NCI-H2171 (cell line): ENCODE measurements around the gene MYO5B.

Source experiments
- DNase-seq: peaks from one replicate; lab custom pipeline; 2025; lab: John Stamatoyannopoulos, UW

MYO5B gene

DNA sequence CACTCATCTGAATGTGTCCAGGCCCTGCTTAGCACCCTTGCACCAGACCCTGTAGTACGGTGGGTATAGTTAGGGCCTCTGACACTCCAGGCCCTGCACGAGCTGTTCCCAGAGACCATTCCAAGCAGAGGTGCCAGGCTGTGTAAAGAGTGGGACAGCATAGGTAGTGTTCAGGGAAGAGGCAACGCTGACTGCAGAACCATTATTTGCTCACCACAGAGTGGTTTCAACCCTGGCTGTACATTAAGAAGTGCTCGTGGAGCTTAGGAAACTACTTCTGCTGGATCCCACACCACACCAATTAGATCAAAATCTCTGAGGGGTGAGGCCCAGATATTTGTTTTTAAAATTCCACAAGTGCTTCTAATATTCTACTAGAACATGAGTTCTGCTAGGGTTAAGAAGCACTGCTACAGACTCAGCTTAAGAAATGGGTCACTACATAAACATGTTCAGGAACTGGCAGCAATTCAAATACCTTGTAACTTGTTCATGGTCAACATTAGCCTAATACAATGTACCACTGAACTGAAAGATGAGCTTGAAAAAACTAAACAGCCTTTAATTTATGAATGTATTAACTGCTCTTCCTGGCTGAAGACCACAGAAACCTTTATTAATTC, 183.0 kb downstream of the MYO5B start:
- no peak for DNase-seq

DNA sequence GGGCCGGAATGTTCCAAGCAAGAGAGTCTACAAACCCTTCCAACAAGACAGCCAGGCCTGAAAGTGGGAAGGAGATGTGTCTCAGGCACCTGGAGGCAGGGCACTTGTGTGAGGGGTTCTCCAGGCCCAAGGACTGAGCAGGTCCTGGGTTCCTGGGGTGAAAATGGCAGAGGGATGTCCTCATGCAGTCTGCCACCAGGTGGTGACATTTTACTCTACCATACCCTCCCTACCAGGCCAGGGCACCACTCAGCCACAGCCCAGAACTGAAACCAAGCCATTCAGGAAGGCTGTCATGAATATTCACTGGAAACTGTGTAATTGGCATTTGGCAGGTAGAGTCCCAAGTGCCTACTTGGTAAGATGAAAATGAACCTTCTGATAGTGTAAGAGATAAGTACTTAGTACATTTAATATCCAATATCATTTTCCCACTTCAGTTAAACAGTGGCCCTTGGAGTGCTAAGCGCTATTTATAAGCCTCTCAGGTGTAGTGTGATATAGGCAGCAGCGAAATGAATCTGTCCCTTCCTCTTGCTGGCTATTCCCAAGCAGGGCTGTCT, 185.1 kb downstream of the MYO5B start:
- DNase-seq, result peak; percentile 19

DNA sequence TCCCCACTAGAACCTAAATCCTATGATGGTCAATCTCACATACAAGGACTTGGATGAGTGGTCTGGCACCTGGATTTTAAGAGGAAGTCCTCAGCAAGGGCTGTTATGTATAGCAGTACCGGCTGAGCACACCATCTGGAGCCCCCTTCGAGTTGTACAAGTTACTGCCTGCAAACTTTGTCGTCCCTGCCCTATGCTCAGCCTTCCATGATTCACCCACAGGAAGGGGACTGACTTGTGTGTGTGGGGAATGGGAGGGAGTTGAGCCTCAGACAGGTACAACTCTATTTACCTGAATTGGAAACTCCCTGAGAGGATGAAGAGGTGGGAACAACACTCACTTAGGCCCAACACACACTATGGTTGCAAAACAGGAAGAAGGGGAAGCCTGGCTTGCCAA, 186.6 kb downstream of the MYO5B start:
- DNase-seq, result no peak

DNA sequence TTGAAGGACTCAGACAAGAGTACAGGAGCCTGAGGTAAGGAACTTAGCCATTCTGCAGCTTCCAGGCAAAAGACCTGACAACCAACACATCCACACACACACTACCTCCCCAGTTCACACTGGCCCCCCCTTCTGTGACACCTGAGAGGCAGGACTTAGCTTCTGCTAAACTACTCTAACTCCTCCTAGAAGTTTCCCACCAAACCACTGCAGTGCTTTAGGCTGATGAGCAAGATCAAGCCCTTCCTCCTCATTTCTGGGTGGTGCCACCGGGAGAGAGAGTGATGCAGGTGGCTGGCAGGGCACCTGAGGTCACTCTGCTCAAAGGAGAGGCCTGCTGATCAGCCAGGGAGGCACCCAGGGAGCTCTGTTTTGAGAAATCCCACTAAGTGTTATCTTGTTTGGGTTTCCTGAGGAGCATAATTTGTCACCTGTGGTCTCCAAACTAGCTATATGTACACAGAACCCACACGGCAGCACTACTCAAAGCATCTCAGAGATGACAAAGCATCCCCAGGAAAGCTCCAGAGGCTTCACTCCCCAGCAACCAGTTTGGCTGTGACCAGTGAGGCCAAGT, 188.4 kb downstream of the MYO5B start:
- no peak for DNase-seq

DNA sequence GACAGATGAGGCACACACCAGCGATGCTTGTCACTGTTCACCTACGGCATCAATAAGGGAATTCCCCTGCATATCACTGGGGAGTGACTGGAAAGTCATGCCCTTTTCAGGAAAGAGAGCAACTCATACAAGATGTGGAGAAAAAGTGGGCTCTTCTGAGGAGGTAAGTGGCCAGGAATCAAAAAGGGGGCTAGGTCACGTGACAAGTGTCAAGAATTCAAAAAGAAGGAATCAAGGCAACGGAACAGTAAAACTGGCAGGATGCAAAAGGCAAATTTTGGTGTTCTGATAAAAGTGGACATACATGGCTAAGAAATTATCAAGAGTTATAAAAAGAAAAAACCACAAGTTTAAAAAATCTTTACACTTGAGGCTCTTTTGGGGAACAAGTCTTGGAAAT, 190.9 kb downstream of the MYO5B start:
- DNase-seq, result no peak

DNA sequence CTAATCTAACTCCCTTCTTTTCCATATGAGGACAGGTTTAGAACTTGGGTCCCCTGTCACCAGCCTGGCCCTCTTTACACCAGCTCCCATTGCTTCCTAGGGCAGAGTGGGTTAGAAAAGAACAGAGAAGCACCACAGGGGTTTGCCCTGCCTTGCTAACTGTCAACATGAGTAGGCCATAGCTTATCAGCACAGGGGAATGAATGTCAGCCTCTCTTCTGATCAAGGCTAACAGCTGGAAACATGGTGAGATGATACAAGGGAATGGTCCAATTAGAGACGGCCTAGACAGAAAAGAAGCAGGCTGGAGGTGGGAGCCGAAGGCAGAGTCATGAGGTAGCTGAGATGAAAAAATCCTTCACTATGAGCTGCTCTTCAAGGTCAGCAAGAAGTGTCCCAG, 192.2 kb downstream of the MYO5B start:
- DNase-seq, result no peak

DNA sequence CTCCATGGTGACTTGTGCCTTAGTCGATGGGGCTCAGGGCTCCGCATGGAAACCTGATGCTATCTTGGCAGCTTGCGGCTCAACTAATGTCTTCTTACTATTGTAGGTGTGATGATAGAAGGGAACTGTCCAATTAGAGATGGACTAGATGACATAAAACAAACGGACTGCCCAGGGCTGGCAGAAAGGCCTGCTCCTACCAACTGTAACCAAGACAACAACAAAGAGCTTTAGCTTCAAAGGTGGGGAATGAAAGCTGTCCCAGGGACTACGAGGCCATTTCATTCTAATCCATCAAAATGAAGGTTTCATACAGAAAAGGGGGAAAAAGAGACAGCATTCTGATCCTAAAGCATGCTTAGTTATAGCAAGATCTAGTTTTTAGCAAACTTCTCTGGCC, 194.7 kb downstream of the MYO5B start:
- no peak for DNase-seq

DNA sequence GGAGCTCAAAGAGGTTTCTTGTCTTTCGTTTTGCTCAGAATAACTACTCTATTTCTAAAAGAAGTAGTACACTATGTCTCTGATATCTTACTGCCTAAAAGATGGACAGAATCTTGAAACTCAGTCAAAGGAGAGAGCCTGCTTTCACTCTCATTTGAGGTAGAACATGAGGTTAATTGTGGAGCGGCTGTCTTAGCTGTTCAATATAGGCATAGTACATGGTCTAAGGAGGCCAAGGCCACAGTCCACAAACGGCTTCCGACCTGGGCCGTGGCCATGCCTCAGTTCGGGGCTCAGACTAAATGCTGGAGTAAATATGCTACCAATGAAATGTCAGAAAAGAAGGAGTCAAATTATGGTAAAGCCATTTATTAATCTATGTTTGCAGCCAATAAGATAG, 195.8 kb downstream of the MYO5B start:
- DNase-seq, result no peak

DNA sequence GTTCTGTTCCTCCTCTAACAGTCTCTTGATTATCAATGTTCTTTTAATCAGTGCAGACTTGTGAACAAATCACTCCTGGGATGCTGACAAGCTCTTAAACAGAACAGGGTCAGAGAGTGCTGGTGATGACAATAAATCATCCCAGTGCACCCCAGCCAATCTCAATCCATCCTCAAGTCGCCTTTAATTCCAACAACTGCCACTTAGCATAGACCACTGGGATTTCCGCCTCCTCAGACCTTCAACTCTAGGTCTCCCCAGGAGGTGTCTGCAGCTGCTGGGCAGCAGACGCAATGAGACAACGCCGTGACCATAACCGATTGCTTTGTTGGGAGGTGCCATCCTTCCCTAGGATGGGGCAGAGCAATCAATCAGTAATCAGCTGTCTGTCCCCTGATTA, 197.4 kb downstream of the MYO5B start:
- DNase-seq, result no peak

DNA sequence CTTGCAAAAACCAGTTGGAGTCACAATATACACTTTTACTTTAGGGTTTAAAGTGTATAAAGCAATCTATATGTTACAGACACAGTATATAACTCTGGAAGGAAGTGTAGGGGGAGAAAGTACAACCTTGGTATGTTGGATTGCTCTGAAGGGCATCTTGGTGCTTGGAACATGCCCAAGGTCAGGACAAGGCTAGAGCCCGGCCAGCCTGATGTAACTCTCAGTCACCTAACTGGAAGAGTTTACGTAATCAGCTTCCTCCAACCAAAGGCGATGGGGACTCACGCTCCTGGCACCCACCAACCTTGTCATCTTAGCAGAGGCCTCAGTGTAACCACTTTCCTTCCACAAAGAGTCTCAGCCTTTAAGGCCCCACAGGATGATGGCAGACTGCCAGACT, 200.5 kb downstream of the MYO5B start:
- DNase-seq, result no peak

DNA sequence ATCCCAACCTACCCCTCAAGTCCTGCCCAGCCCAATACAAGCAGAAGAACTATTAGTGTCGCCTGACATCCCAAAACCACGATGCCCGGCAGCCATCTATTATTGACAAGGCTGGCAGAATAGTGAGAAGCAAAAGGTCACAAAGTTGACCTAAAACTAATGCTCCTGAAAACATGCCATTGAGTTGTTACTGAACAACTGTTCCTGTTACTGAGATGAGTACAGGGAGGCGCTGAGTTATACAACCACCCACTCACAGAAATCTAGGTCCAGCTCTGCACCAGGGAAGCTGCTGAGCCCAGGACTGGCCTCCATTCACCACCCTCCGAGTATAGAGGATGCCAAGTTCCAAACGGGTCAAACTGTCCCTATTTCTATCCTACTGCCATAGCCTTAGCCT, 201.6 kb downstream of the MYO5B start:
- no peak for DNase-seq

DNA sequence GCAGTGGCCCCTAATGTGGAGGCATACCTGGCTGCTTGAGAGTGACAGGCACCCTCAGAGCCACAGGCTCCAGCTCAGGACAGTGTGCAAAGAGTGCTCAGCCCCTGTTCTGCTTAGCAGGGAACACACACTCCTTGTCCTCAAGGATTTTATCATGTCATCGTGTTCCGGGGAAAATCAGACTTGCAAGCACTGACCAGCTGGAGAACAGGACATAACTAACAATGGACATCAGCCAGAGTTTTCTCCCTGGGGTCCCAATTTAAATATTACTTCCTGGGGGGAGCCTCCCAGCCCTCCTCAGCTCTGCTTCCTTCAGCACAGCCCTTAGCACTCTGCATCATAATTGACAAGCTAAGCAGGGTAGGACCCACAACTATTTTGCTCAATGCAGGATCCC, 206.2 kb downstream of the MYO5B start:
- DNase-seq, result no peak

DNA sequence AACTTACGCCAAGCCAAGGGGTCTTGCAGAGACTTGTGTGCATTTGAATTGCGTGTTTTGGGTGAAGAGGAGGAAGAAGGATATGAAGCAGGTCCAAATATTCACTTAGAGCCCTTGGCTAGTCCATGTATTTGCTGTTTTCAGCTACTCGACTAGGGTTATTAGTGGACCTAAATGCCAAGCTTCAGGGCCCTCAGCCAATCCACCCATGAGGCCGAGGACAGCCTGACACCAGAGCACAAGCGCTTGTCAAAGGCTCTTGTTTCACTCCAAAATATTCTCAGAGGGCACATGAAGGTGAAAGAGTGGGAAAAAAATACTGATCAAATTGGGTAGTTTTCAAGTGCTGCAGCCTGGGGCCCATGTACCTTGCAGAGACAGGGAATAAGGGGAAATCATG, 206.8 kb downstream of the MYO5B start:
- DNase-seq, result no peak

DNA sequence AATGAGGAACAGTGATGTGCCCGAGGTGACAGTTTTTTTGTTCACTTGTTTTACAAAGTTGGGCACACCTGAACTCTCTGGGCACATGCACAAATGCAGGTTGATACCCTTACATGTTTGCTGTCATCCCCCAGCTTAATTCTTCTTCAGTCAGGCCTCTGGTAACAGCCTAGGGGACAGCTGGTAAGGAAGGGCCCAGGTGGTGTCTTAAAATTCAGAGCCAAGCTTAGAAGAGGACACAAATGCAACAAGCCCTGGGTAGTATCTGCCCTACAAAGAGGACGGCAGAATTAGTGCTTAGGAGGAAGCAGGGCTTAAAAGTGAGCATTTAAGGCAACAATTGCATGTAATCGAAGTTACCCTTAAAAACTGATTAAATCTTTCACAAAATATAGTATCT, 209.7 kb downstream of the MYO5B start:
- no peak for DNase-seq

DNA sequence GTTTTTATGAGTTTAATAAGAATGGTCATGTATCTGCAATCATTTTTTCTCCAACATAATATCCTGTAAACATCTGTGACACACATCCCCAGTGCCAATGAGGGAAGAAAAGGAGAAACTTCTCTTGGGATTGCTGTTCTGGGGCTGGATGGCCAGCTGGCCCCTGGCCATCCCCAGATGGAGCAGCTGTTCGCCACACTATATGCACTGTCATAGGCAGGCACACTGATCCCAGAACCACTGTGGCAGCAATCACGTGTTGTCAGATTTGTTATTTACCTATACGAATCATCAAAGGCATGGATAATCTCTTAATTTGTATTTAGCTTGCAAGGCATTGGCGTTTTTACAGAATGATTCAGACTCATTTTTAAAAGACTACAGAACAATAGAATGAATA, 214.1 kb downstream of the MYO5B start:
- no peak for DNase-seq

DNA sequence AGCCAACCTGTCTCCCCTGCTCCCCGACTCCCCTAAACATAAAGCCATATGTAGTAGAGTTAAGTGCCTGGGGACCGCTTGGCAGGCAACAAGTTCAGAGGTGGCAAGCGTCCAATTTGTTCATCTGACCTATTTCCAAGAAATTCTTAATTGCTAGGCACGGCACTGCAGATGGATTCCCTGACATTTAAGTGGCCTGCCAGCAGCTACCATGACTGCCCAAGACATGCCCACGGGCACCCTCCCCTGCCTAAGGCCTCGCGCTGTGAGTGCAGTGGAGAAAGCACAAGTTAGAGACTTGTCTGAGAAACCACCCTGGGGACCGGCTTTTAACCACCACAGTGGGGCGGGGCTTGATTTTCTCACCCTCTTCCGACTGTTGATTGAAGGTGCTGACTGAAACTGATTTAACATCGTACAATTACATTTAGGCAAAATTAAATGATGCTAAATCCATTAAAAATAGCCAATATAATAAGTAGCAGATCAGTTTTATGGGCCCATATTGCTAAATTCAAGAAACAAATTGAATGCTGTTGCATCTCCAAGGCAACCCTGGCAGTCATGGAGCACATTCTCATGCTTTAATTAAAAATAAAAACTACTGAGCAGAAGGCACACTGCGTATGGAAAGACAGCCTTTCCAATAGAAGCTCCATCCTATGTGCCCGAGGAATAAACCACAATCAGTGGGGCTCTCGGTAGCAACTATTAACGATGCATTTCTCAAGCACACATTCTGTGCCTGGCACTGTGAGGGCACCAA, 218.0 kb downstream of the MYO5B start:
- peak; percentile 88 for DNase-seq

DNA sequence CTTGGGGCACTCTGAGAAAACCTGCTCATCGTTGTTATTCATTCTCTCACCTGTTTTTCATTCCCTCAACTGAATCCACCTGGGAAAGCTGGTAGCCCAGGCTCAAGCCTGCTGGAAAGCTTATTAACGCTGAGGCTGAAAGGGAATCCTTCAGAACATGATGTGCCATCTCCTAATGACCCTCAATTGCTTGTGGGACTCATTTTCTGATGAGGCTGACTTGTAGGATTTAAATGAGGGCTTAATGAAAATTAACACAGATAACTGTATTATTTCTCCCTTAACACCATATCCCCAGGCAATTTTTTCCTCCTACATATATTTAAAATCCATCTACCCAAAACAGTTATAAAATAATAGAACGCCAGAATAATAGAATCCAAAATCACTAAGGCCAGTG, 218.9 kb downstream of the MYO5B start:
- DNase-seq, result no peak

DNA sequence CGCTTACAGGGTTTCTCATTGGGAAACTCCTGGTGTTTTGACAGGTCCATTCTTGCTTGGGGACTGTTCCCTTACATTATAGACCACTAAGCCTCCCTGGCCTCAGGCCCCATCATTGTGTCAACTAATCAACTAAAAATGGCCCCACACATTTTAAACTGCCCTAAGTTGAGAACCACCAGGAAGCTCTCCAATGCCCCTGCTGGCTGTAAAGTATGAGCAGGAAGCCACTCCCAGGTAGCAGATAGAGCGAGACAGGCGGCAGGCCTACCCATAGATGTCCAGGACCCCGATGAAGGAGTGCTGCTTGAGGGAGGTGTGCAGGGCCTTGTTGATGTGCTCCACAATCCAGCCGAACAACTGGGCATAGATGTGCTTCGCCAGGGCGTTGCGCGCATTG, 220.9 kb downstream of the MYO5B start:
- DNase-seq, result no peak

DNA sequence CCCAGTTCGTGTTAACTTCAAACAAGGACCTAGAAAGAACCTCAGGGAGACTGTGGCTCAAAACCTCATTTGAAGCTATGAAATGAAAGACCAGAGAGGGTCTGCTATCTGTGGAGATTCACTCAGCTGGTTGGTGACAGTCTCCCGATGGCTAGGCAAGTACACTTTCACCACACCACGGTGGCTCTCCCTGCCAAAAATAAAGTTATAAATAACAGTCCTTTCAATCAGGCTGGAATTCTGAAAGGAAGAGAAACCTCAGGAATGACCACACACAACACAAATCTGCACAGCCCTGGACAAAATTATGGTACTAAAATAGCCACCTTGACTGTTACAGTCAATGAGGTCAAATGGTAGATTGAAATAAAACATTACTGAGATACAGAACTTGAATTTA, 221.4 kb downstream of the MYO5B start:
- DNase-seq, result no peak

DNA sequence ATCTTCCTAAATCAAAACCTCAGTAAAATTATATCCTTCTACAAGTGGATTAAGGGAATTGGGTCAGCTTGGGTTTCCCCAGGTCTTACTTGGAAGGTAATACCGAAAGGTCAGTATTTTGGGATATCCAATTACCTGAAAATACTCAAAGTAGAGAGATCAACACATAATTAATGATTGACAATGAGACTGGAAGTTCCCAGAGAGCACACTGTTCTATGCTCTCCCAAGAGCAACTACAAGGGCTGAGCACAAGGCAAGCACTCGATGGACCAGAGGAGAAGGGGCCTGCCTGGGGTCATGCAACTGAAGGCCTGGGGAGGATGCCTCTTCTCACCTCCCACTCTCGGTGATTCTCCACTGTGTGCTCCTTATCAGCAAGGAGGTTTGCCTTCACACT, 222.4 kb downstream of the MYO5B start:
- DNase-seq, result no peak

DNA sequence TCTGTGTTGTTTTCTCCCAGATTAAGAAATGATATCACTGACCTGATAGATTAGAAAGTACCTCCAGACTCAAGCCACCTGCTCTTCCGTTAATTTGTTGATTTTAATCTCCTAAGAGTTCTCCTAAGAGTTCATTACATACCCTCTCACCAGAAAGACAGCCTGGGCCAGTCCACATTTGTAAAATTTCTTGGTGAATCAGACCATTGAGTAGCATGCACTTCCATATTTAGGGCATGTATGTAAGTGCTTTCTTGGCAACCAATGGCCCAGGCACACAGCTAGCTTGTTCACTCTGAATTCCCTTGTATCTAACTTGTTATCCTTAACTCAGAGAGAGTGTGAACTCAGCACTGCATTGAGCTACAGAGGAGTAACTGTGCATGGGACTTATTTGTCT, 223.5 kb downstream of the MYO5B start:
- no peak for DNase-seq

DNA sequence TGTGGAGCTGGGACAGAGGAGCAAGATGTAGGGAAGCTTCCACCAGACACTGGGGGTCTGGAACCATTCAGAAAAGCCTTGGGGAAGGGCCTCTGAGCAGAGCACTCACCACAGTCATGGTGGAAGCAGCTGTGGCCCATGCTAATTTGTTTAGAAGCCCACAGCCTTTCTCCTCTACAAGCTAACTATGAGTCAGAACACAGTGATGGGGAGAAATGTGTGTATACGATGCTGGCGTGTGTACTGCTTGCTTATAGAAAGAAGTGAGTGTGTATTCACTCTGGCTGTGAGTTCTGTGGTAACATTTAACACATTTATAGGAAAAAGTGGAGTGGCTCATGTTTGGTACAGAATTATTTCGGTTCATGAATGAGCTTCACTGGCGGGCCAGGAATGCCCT, 224.6 kb downstream of the MYO5B start:
- no peak for DNase-seq

DNA sequence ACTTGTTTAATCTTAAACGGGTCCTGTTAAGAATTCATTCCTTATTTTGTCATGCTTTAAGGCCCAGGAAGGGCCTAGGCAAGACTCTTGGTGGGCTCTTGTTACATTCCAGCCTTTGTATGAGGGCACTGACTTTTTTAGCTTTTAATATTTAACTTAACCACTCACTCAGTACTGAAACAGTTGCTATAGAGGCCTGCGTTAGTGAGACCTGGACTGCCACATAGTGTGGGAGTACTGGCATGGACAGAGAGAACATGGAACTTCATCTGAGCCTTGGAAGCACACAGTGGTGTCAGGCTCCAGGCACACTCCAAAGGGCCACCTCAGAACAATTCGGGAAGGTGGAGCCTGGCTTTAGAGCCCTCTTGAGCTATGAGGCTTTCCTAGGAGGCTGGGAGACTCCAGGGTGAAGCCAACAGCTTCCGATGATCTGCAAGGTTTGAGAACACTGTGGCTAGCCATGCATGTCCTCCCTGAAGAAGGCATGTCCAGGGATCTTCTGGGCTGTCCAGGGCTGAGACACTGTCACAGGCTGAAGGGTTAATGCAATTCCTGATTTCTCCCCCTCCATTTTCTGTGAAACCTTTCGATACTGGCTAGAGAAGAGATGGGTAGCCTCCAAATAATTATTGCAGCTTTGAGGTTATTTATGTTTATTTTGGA, 226.2 kb downstream of the MYO5B start:
- no peak for DNase-seq
